Panc1 (cell line): ENCODE data around the gene CYS1. TPM values are rescaled to one million over a fixed set of nuclear protein-coding genes. Genes with fewer than 3 reads are reported as not detected.
"Not testable (repeated sequence)": the region's sequence is repeated elsewhere in the genome, so short reads cannot be mapped to it uniquely, and the experiment has no call there.

ENCODE experiments used
- ATAC-seq: fragments of 200-7000 bp; cut with Tn5 transposase; 2 replicates; pipeline ENCODE4 v1.9.1; 2020; ENCODE audit warnings: mild to moderate bottlenecking, moderate library complexity
- BruUV-seq: library from RNA; stranded (reverse); fragments of 400-500 nt; replicated peaks from 2 replicates; lab custom pipeline; 2021; lab: Mats Ljungman, UMichigan
- CTCF ChIA-PET: fragments of 300-600 bp; sonication (Branson Sonifier 250); formaldehyde crosslinking; loops from one replicate; lab custom pipeline; 2022; ENCODE audit warnings: antibody characterized with exemption; lab: Charles Lee
- POLR2A ChIA-PET: fragments of 300-600 bp; sonication (Branson Sonifier 250); formaldehyde crosslinking; loops from one replicate; lab custom pipeline; 2022; ENCODE audit warnings: antibody characterized with exemption; lab: Charles Lee
- DNase-seq: peaks from one replicate; pipeline ENCODE4 v3.0.0-alpha.2; 2010; ENCODE audit warnings: low read depth, low spot score
- H3K27ac ChIP-seq: 2 replicates; pipeline ENCODE4 v1.5.1; 2011; ENCODE audit warnings: mild to moderate bottlenecking, low read length, inconsistent platforms
- H3K27me3 ChIP-seq: fragments of 200-500 bp; sonication (Bioruptor generic); 2 replicates; pipeline ENCODE4 v1.6.0; 2014; ENCODE audit warnings: low read length, inconsistent platforms; ENCODE audit not compliant: control insufficient read depth, insufficient read depth
- H3K36me3 ChIP-seq: fragments of 200-500 bp; sonication (Bioruptor generic); 2 replicates; pipeline ENCODE4 v1.5.1; 2014; ENCODE audit warnings: inconsistent platforms, mild to moderate bottlenecking, low read length, moderate library complexity; ENCODE audit not compliant: control insufficient read depth, insufficient read depth
- H3K4me1 ChIP-seq: 2 replicates; pipeline ENCODE4 v1.5.1; 2011; ENCODE audit warnings: inconsistent platforms, mild to moderate bottlenecking, low read length, moderate library complexity; ENCODE audit not compliant: control insufficient read depth, insufficient read depth
- H3K4me3 ChIP-seq, 2 experiments: 2 replicates each; pipeline ENCODE4 v1.5.1; 2011 to 2012; ENCODE audit warnings: low read depth in 2 of 2, low read length in 2 of 2, mild to moderate bottlenecking in 2 of 2, inconsistent platforms in 1 of 2, moderate library complexity in 1 of 2
- H3K9me3 ChIP-seq: fragments of 200-500 bp; sonication (Bioruptor generic); 2 replicates; pipeline ENCODE4 v1.5.1; 2014; ENCODE audit warnings: low read depth, mild to moderate bottlenecking, inconsistent platforms, low read length, moderate library complexity; ENCODE audit not compliant: control insufficient read depth, insufficient read depth
- CTCF ChIP-seq: fragments of 450-650 bp; IDR thresholded peaks from 2 replicates; pipeline ENCODE4 v1.5.1; 2017; ENCODE audit warnings: mild to moderate bottlenecking
- POLR2AphosphoS5 ChIP-seq: IDR thresholded peaks from 2 replicates; pipeline ENCODE4 v1.6.1; 2012; ENCODE audit warnings: mild to moderate bottlenecking, low read depth, low read length, moderate library complexity
- REST ChIP-seq, 2 experiments: IDR thresholded peaks; 2 replicates each; pipeline ENCODE4 v1.6.1; 2011 to 2012; ENCODE audit warnings: low read depth in 2 of 2, control low read depth in 1 of 2, low read length in 1 of 2, mild to moderate bottlenecking in 1 of 2, moderate library complexity in 1 of 2; ENCODE audit not compliant: insufficient read depth in 1 of 2
- SIN3A ChIP-seq: IDR thresholded peaks from 2 replicates; pipeline ENCODE4 v1.6.1; 2012; ENCODE audit warnings: low read depth, mild to moderate bottlenecking, low read length, moderate library complexity, borderline replicate concordance; ENCODE audit not compliant: insufficient read depth
- TCF7L2 ChIP-seq: IDR thresholded peaks from 2 replicates; pipeline ENCODE4 v1.6.1; 2011; ENCODE audit warnings: mild to moderate bottlenecking, low read depth, low read length, inconsistent platforms
- in situ Hi-C: cut with HindIII; loops from 2 replicates; pipeline ENCODE4 v1.10.0; 2016; ENCODE audit warnings: low sequenced_read_pairs, low pct_unique_long_range_greater_than_20kb
- intact Hi-C: fragments of 100-400 bp; cut with micrococcal nuclease; formaldehyde crosslinking; loops from one replicate; pipeline ENCODE4 v1.10.0; 2022; ENCODE audit not compliant: unreplicated experiment
- total RNA-seq: library from RNA; stranded (reverse); gene quantifications from one replicate; pipeline ENCODE4 v1.2.1, GENCODE V29; 2021; ENCODE audit not compliant: unreplicated experiment

CYS1 gene
- total RNA-seq, 1 experiment from 2014 or later: 20.4 TPM

- Histone ChIP-seq H3K9me3 (no peaks in the 10 kb centered on the region), H3K27ac (peak overlapping the region; percentile 3; the same call in 1 of the 2 replicates), H3K27me3 (no peaks in the 10 kb centered on the region), H3K4me1 (no peaks in the 10 kb centered on the region), H3K36me3 (no peaks in the 10 kb centered on the region), H3K4me3 (no peak overlapping the region)
- in situ Hi-C loops: loop anchor here (25.0 kb wide), 1 partner anchor 328 kb away; the partner anchor contains the start of gene ODC1
- no peak for TF ChIP-seq CTCF
- no peak for TF ChIP-seq TCF7L2
- BruUV-seq: no TSS peak
- ATAC-seq (no peak), DNase-seq (no peak)
- intact Hi-C loops: no loop called here
- ChIA-PET CTCF (no interaction called here), POLR2A (interaction anchor here (0.6 kb wide), 1 partner anchor 28 kb away, joined by 7 read pairs; no protein-coding TSS in a partner anchor)
Measured at GRCh38 chr2:10109311-10109710, 29.1 kb upstream of the CYS1 start.

- POLR2A ChIA-PET, H3K4me1 ChIP-seq, DNase-seq, H3K9me3 ChIP-seq, intact Hi-C loops, H3K27me3 ChIP-seq, H3K4me3 ChIP-seq, BruUV-seq, ATAC-seq, H3K27ac ChIP-seq, H3K36me3 ChIP-seq: not testable (repeated sequence)
- CTCF ChIA-PET: interaction anchor here (1.1 kb wide), 1 partner anchor 32 kb away, joined by 15 read pairs; no protein-coding TSS in a partner anchor
- in situ Hi-C loops: loop anchor here (25.0 kb wide), 1 partner anchor 332 kb away; the partner anchor contains the start of gene ODC1
Measured at GRCh38 chr2:10104906-10105305, 24.7 kb upstream of the CYS1 start.

- CTCF ChIA-PET: interaction anchor here (0.7 kb wide), 1 partner anchor 76 kb away, joined by 4 read pairs; no protein-coding TSS in a partner anchor
- TF ChIP-seq TCF7L2 (no peak), CTCF (no peak), POLR2AphosphoS5 (no peak), REST (IDR thresholded peaks at IDR 0.05; ENCODE audit: insufficient read depth in 1 of 2, low read depth in 2 of 2, low read length in 1 of 2) (no peak), SIN3A (no peak)
- BruUV-seq: no TSS peak
Measured at GRCh38 chr2:10103179-10103578, 23.0 kb upstream of the CYS1 start.

More at GRCh38 chr2:10103179-10103578, 23.0 kb upstream of the CYS1 start:
- ATAC-seq (no peak), DNase-seq (no peak)
- Histone ChIP-seq H3K4me3 (no peak overlapping the region), H3K27me3 (no peaks in the 10 kb centered on the region), H3K9me3 (no peaks in the 10 kb centered on the region), H3K4me1 (no peaks in the 10 kb centered on the region), H3K36me3 (no peaks in the 10 kb centered on the region), H3K27ac (no peak overlapping the region)
- POLR2A ChIA-PET: no interaction called here
- intact Hi-C loops (no loop called here), in situ Hi-C loops (loop anchor here (25.0 kb wide), 1 partner anchor 334 kb away; the partner anchor contains the start of gene ODC1)
